H1 (cell line): ENCODE measurements around the gene RUVBL2. TPM values are rescaled to one million over a fixed set of nuclear protein-coding genes. Genes with fewer than 3 reads are reported as not detected.

Source experiments
- CTCF ChIA-PET: fragments of 300-600 bp; sonication (Branson Sonifier 250); formaldehyde crosslinking; loops from one replicate; lab custom pipeline; 2021; ENCODE audit not compliant: partially characterized antibody; lab: Charles Lee
- POLR2A ChIA-PET: fragments of 300-600 bp; sonication (Branson Sonifier 250); formaldehyde crosslinking; loops from one replicate; lab custom pipeline; 2021; ENCODE audit warnings: inconsistent platforms; ENCODE audit not compliant: partially characterized antibody; lab: Charles Lee
- DNase-seq, 2 experiments: peaks; one replicate each; pipeline versions ENCODE4 v3.0.0 to v3.0.0-alpha.2; 2010 to 2022; ENCODE audit warnings: low spot score in 2 of 2, low read depth in 1 of 2, mixed read lengths in 1 of 2
- FAIRE-seq: peaks from 2 replicates; lab custom pipeline; 2011; peaks lifted over from hg19 to GRCh38; lab: Jason Lieb, UNC
- H2AFZ ChIP-seq: 2 replicates; pipeline ENCODE4 v1.8.1; 2012; ENCODE audit warnings: low read length, inconsistent platforms
- H2AK5ac ChIP-seq: 2 replicates; pipeline ENCODE4 v1.6.1; 2013; ENCODE audit warnings: low read depth, low read length
- H2BK120ac ChIP-seq: replicated peaks from 2 replicates; pipeline ENCODE3; 2013; ENCODE audit warnings: low read depth, low read length, inconsistent platforms
- H2BK12ac ChIP-seq: 2 replicates; pipeline ENCODE4 v1.6.1; 2013; ENCODE audit warnings: low read depth, low read length
- H2BK15ac ChIP-seq: 2 replicates; pipeline ENCODE4 v1.6.1; 2013; ENCODE audit warnings: low read length
- H2BK20ac ChIP-seq: 2 replicates; pipeline ENCODE4 v1.6.1; 2013; ENCODE audit warnings: low read length
- H2BK5ac ChIP-seq: 2 replicates; pipeline ENCODE4 v1.6.1; 2013; ENCODE audit warnings: low read depth, low read length
- H3K14ac ChIP-seq: 2 replicates; pipeline ENCODE4 v1.6.1; 2013; ENCODE audit warnings: inconsistent platforms; ENCODE audit not compliant: insufficient read length
- H3K18ac ChIP-seq: 2 replicates; pipeline ENCODE4 v1.6.1; 2013; ENCODE audit warnings: low read length; ENCODE audit errors: extremely low read depth
- H3K23ac ChIP-seq: 2 replicates; pipeline ENCODE4 v1.6.1; 2013; ENCODE audit warnings: inconsistent platforms; ENCODE audit not compliant: insufficient read length
- H3K23me2 ChIP-seq: 2 replicates; pipeline ENCODE4 v1.6.1; 2013; ENCODE audit warnings: low read depth, low read length
- H3K27ac ChIP-seq: 2 replicates; pipeline ENCODE4 v1.6.1; 2011; ENCODE audit warnings: low read depth, low read length, inconsistent platforms
- H3K27me3 ChIP-seq, 4 experiments: replicated peaks in 1 of 4; 1 replicate in 1 of 4; 2 replicates in 3 of 4; pipeline versions ENCODE4 v1.6.1 to v1.8.1; 2011 to 2013; ENCODE audit warnings: low read length in 3 of 4, mild to moderate bottlenecking in 3 of 4, inconsistent platforms in 2 of 4, mixed read lengths in 2 of 4, moderate library complexity in 1 of 4; ENCODE audit not compliant: control insufficient read depth in 3 of 4, insufficient read depth in 3 of 4; ENCODE audit errors: extremely low read depth in 1 of 4
- H3K36me3 ChIP-seq, 4 experiments: 2 replicates each; pipeline versions ENCODE4 v1.6.1 to v1.8.1; 2011 to 2013; ENCODE audit warnings: mild to moderate bottlenecking in 4 of 4, low read length in 3 of 4, moderate library complexity in 2 of 4, control low read depth in 1 of 4, inconsistent platforms in 1 of 4; ENCODE audit not compliant: insufficient read depth in 4 of 4, control insufficient read depth in 2 of 4
- H3K4ac ChIP-seq: replicated peaks from 2 replicates; pipeline ENCODE3; 2013; ENCODE audit warnings: low read length, low read depth, mixed read lengths, inconsistent platforms; ENCODE audit not compliant: insufficient read length
- H3K4me1 ChIP-seq, 4 experiments: replicated peaks in 1 of 4; 1 replicate in 1 of 4; 2 replicates in 3 of 4; pipeline versions ENCODE4 v1.6.1 to v1.8.1; 2011 to 2013; ENCODE audit warnings: low read length in 3 of 4, inconsistent platforms in 2 of 4, mixed read lengths in 1 of 4; ENCODE audit not compliant: insufficient read depth in 4 of 4, control insufficient read depth in 3 of 4
- H3K4me2 ChIP-seq, 2 experiments: 2 replicates each; pipeline versions ENCODE4 v1.6.1 to v1.8.1; 2011 to 2013; ENCODE audit warnings: low read depth in 2 of 2, low read length in 2 of 2, control low read depth in 1 of 2, inconsistent platforms in 1 of 2, mild to moderate bottlenecking in 1 of 2; ENCODE audit not compliant: insufficient read depth in 1 of 2
- H3K4me3 ChIP-seq, 4 experiments: fragments of 200-600, 300-600 bp in 1 of 4; sonication (generic), shearing (Covaris generic), sonication (Bioruptor Twin) in 1 of 4; 2 replicates each; pipeline versions ENCODE4 v1.5.1 to v1.8.1; 2011 to 2016; ENCODE audit warnings: low read length in 4 of 4, low read depth in 3 of 4, control low read depth in 2 of 4, inconsistent platforms in 2 of 4, mild to moderate bottlenecking in 2 of 4, mixed read lengths in 1 of 4, moderate library complexity in 1 of 4; ENCODE audit not compliant: insufficient read depth in 2 of 4; ENCODE audit errors: extremely low read depth in 1 of 4
- H3K56ac ChIP-seq: replicated peaks from 2 replicates; pipeline ENCODE3; 2013; ENCODE audit warnings: low read depth, mild to moderate bottlenecking, mixed read lengths, low read length, inconsistent platforms; ENCODE audit not compliant: insufficient read length
- H3K79me1 ChIP-seq: 2 replicates; pipeline ENCODE4 v1.6.1; 2013; ENCODE audit warnings: low read depth, low read length, control low read depth
- H3K79me2 ChIP-seq, 2 experiments: 2 replicates each; pipeline versions ENCODE4 v1.6.1 to v1.8.1; 2012 to 2013; ENCODE audit warnings: low read length in 2 of 2, mild to moderate bottlenecking in 2 of 2, inconsistent platforms in 1 of 2; ENCODE audit not compliant: insufficient read depth in 2 of 2, control insufficient read depth in 1 of 2
- H3K9ac ChIP-seq, 4 experiments: replicated peaks in 1 of 4; 1 replicate in 1 of 4; 2 replicates in 3 of 4; pipeline versions ENCODE4 v1.6.1 to v1.8.1; 2011 to 2013; ENCODE audit warnings: low read depth in 3 of 4, low read length in 3 of 4, control low read depth in 2 of 4, mild to moderate bottlenecking in 2 of 4, moderate library complexity in 2 of 4, inconsistent platforms in 1 of 4; ENCODE audit errors: extremely low read depth in 1 of 4
- H3K9me3 ChIP-seq, 2 experiments: 2 replicates each; pipeline versions ENCODE4 v1.6.1 to v1.8.1; 2012 to 2013; ENCODE audit warnings: mild to moderate bottlenecking in 2 of 2, moderate library complexity in 2 of 2, control low read depth in 1 of 2, inconsistent platforms in 1 of 2, low read depth in 1 of 2, low read length in 1 of 2, mixed read lengths in 1 of 2; ENCODE audit not compliant: insufficient read depth in 2 of 2
- H4K20me1 ChIP-seq, 2 experiments: replicated peaks in 1 of 2; 2 replicates each; pipeline versions ENCODE3 to v1.8.1; 2011 to 2013; ENCODE audit warnings: inconsistent platforms in 2 of 2, low read length in 2 of 2, mild to moderate bottlenecking in 1 of 2; ENCODE audit not compliant: insufficient read depth in 2 of 2, control insufficient read depth in 1 of 2
- H4K5ac ChIP-seq: 2 replicates; pipeline ENCODE4 v1.6.1; 2013; ENCODE audit warnings: low read length, low read depth, mixed read lengths, inconsistent platforms; ENCODE audit not compliant: insufficient read length
- H4K8ac ChIP-seq: 2 replicates; pipeline ENCODE4 v1.8.0; 2013; ENCODE audit warnings: mild to moderate bottlenecking, moderate library complexity, low read length, inconsistent platforms; ENCODE audit not compliant: insufficient read depth; ENCODE audit errors: extremely low read depth
- H4K91ac ChIP-seq: replicated peaks from 2 replicates; pipeline ENCODE3; 2013; ENCODE audit warnings: low read length, mixed read lengths, inconsistent platforms; ENCODE audit not compliant: insufficient read length
- CTCF ChIP-seq, 3 experiments: IDR thresholded peaks; 1 replicate in 2 of 3; 2 replicates in 1 of 3; pipeline versions ENCODE4 v1.5.1 to v1.6.1; 2011; ENCODE audit warnings: low read length in 3 of 3, mild to moderate bottlenecking in 3 of 3, inconsistent platforms in 2 of 3, low read depth in 1 of 3, moderate library complexity in 1 of 3; ENCODE audit not compliant: insufficient read depth in 1 of 3; ENCODE audit errors: control extremely low read depth in 1 of 3
- HDAC6 ChIP-seq: IDR thresholded peaks from one replicate; pipeline ENCODE4 v1.7.1; 2012; ENCODE audit warnings: low read depth, mild to moderate bottlenecking, inconsistent platforms, low read length, moderate library complexity
- MAX ChIP-seq: IDR thresholded peaks from 2 replicates; pipeline ENCODE4 v1.6.1; 2012; ENCODE audit warnings: inconsistent platforms
- RAD21 ChIP-seq, 2 experiments: IDR thresholded peaks in 1 of 2; conservative IDR thresholded peaks in 1 of 2; 2 replicates each; pipeline ENCODE4 v1.6.1; 2011; ENCODE audit warnings: low read depth in 2 of 2, low read length in 2 of 2, improper control_type of control experiment in 1 of 2, inconsistent platforms in 1 of 2, mild to moderate bottlenecking in 1 of 2, moderate library complexity in 1 of 2
- WGBS, 2 experiments: shearing (Covaris generic) in 1 of 2; methylation state at CpG; one replicate each; pipeline versions ENCODE4 v1.1.6 to v1.1.7; 2013 to 2015; ENCODE audit warnings: low lambda C conversion rate in 2 of 2, mixed read lengths in 2 of 2, inconsistent platforms in 1 of 2, low coverage in 1 of 2, missing lambda C conversion rate in 1 of 2; ENCODE audit not compliant: insufficient replicate concordance in 2 of 2, insufficient coverage in 1 of 2, insufficient read length in 1 of 2; ENCODE audit errors: extremely low coverage in 1 of 2, missing lambda C conversion rate in 1 of 2; 5-methylcytosine and 5-hydroxymethylcytosine counted together
- polyA plus RNA-seq, 7 experiments: library from polyadenylated mRNA; depleted of rRNA in 3 of 7; stranded (reverse) in 5 of 7; unstranded in 2 of 7; fragments of >200 nt in 5 of 7; fragments of 200-250 nt in 2 of 7; gene quantifications; 1 replicate in 5 of 7; 2 replicates in 1 of 7; 4 replicates in 1 of 7; pipeline versions ENCODE4 v1.2.1 to v1.2.3, GENCODE V29; 2011 to 2013; ENCODE audit warnings: missing spikeins in 2 of 7, mixed read lengths in 2 of 7
- total RNA-seq: library from RNA; stranded (reverse); fragmentation: NEBNext Ultra II Directional; extraction: Animal tissue kit (Norgen Biotek cat#: 25700); gene quantifications from 2 replicates; pipeline ENCODE4 v1.2.1, GENCODE V29; 2021

The RUVBL2 gene
- total and polyA plus RNA-seq, 2 of the 8 experiments (the other 6 are each of a cell fraction or from before 2014, with no cell fraction given): 152 to 247 TPM

- DNase-seq (peak in 1 of 2 experiments; percentile 93), FAIRE-seq (no peak)
- 73% methylated on average over 5 of the region's 5 CpGs; no CpG with 5 or more reads in 1 of the 2 experiments for WGBS, 2 experiments
- no peak overlapping the region for H3K4me3 ChIP-seq
- ChIA-PET CTCF (interaction anchor here (0.9 to 6.2 kb wide), 27 partner anchors 9 to 330 kb away, joined by 3 to 66 read pairs (median 5); partner anchors contain the start of genes CGB2, KCNA7, LHB and NTF4), POLR2A (interaction anchor here (0.8 to 1.1 kb wide), 4 partner anchors 14 to 34 kb away, joined by 3 read pairs; a partner anchor contains a TSS)
- H3K56ac ChIP-seq: no peak overlapping the region
- H3K23ac ChIP-seq: no peak overlapping the region
- H3K27me3 ChIP-seq: no peaks in the 10 kb centered on the region
- H3K14ac ChIP-seq: no peak overlapping the region
- no peak overlapping the region for H2BK5ac ChIP-seq
- TF ChIP-seq RAD21 (IDR thresholded peaks at IDR 0.05 in 1 of 2, conservative IDR thresholded peaks at IDR 0.05 in 1 of 2; ENCODE audit: low read depth in 2 of 2, low read length in 2 of 2): peak; percentile 36 to 53; a peak in 3 of 4 replicates
- TF ChIP-seq HDAC6: no peak
- peak; percentile 43; the same call in 1 of the 2 replicates for TF ChIP-seq MAX
- peak; percentile 69 to 83 (median 74) for TF ChIP-seq CTCF (IDR thresholded peaks at IDR 0.05; ENCODE audit: control extremely low read depth in 1 of 3, insufficient read depth in 1 of 3, low read depth in 1 of 3, low read length in 3 of 3)
- no peak overlapping the region for H3K4ac ChIP-seq
- H3K4me2 ChIP-seq: no peak overlapping the region
- peaks cover 11 to 26% of the 10 kb centered on the region in 2 experiments; a peak in 3 of 4 replicates for H3K79me2 ChIP-seq
- H3K4me1 ChIP-seq: peaks cover 0 to 6% (median 3%) of the 10 kb centered on the region in 4 experiments; a peak in 2 of 7 replicates
- no peak overlapping the region for H2BK20ac ChIP-seq
- peaks cover 4 to 6% of the 10 kb centered on the region in 2 experiments for H4K20me1 ChIP-seq
- H3K9me3 ChIP-seq: no peaks in the 10 kb centered on the region
- no peak overlapping the region for H4K8ac ChIP-seq
- no peak overlapping the region for H4K5ac ChIP-seq
- no peak overlapping the region for H2AK5ac ChIP-seq
- no peak overlapping the region for H2BK15ac ChIP-seq
- no peak overlapping the region for H2AFZ ChIP-seq
- peaks cover 0 to 6% (median 2%) of the 10 kb centered on the region in 4 experiments; a peak in 5 of 8 replicates for H3K36me3 ChIP-seq
- peaks cover 10% of the 10 kb centered on the region for H3K79me1 ChIP-seq
- H4K91ac ChIP-seq: no peak overlapping the region
- no peak overlapping the region for H3K9ac ChIP-seq
- H3K27ac ChIP-seq: no peak overlapping the region
- peaks cover 4% of the 10 kb centered on the region; the same call in 1 of the 2 replicates for H3K23me2 ChIP-seq
- H2BK120ac ChIP-seq: no peak overlapping the region
- H2BK12ac ChIP-seq: no peak overlapping the region
- no peak overlapping the region for H3K18ac ChIP-seq
These were observed 4.3 kb downstream of the RUVBL2 start for GRCh38 chr19:48997972-48998371.
